CD14-positive monocyte (primary cell): ENCODE results near the gene ACLY. TPM values are rescaled to one million over a fixed set of nuclear protein-coding genes. Genes with fewer than 3 reads are reported as not detected.

ENCODE experiments used
- DNase-seq, 3 donors: peaks; one replicate each; pipeline ENCODE4 v3.0.0-alpha.2; 2011 to 2022
- H2AFZ ChIP-seq: 2 replicates; pipeline ENCODE4 v1.6.0; 2012; ENCODE audit warnings: mild to moderate bottlenecking, low read depth, low read length, inconsistent platforms; ENCODE audit not compliant: insufficient read depth, poor library complexity, severe bottlenecking
- H3K27ac ChIP-seq, 2 donors: 1 replicate in 1 of 2; 2 replicates in 1 of 2; pipeline ENCODE4 v1.5.1; 2012 to 2013; ENCODE audit warnings: low read length in 2 of 2, control low read depth in 1 of 2, inconsistent platforms in 1 of 2, low read depth in 1 of 2, mild to moderate bottlenecking in 1 of 2
- H3K27me3 ChIP-seq, 2 donors: one replicate each; pipeline versions ENCODE4 v1.6.0 to v1.6.1; 2011 to 2013; ENCODE audit warnings: low read length in 2 of 2; ENCODE audit not compliant: control insufficient read depth in 2 of 2, insufficient read depth in 2 of 2
- H3K36me3 ChIP-seq, 2 donors: replicated peaks in 1 of 2; 1 replicate in 1 of 2; 2 replicates in 1 of 2; pipeline versions ENCODE4 v1.5.1 to v1.6.1; 2012 to 2013; ENCODE audit warnings: low read length in 2 of 2, control low read depth in 1 of 2, inconsistent platforms in 1 of 2, mild to moderate bottlenecking in 1 of 2; ENCODE audit not compliant: insufficient read depth in 2 of 2, control insufficient read depth in 1 of 2
- H3K4me1 ChIP-seq, 2 donors: 1 replicate in 1 of 2; 2 replicates in 1 of 2; pipeline versions ENCODE4 v1.5.1 to v1.6.1; 2012 to 2013; ENCODE audit warnings: low read length in 2 of 2, control low read depth in 1 of 2, inconsistent platforms in 1 of 2, mild to moderate bottlenecking in 1 of 2, moderate library complexity in 1 of 2; ENCODE audit not compliant: insufficient read depth in 2 of 2, control insufficient read depth in 1 of 2
- H3K4me2 ChIP-seq: replicated peaks from 2 replicates; pipeline ENCODE3; 2012; ENCODE audit warnings: low read length, moderate library complexity, mild to moderate bottlenecking; ENCODE audit not compliant: poor library complexity, severe bottlenecking; ENCODE audit errors: extremely low read depth
- H3K4me3 ChIP-seq, 3 experiments: fragments of 200-600 bp in 1 of 3; sonication (generic) in 1 of 3; replicated peaks in 1 of 3; 1 replicate in 2 of 3; 2 replicates in 1 of 3; pipeline ENCODE4 v1.5.1; 2011 to 2013; ENCODE audit warnings: low read length in 3 of 3, mild to moderate bottlenecking in 3 of 3, control low read depth in 2 of 3, low read depth in 2 of 3, inconsistent platforms in 1 of 3, moderate library complexity in 1 of 3
- H3K79me2 ChIP-seq: 2 replicates; pipeline ENCODE4 v1.6.0; 2012; ENCODE audit warnings: mild to moderate bottlenecking, control low read depth, inconsistent platforms, low read length, moderate library complexity; ENCODE audit not compliant: insufficient read depth
- H3K9ac ChIP-seq: 2 replicates; pipeline ENCODE4 v1.6.0; 2017; ENCODE audit warnings: low read length, mild to moderate bottlenecking; ENCODE audit not compliant: insufficient read depth, poor library complexity, severe bottlenecking
- H3K9me3 ChIP-seq, 2 donors: replicated peaks in 1 of 2; 1 replicate in 1 of 2; 2 replicates in 1 of 2; pipeline versions ENCODE4 v1.5.1 to v1.6.1; 2012 to 2013; ENCODE audit warnings: low read length in 2 of 2, control low read depth in 1 of 2; ENCODE audit not compliant: control insufficient read depth in 1 of 2, insufficient read depth in 1 of 2
- H4K20me1 ChIP-seq: 2 replicates; pipeline ENCODE4 v1.6.0; 2012; ENCODE audit warnings: mild to moderate bottlenecking, low read length, control low read depth, moderate library complexity; ENCODE audit not compliant: insufficient read depth
- H3K27ac Mint-ChIP-seq, 7 donors: one replicate each; pipeline ENCODE4 v1.8.0; 2020; ENCODE audit warnings: mild to moderate bottlenecking in 7 of 7, mixed read lengths in 7 of 7, moderate library complexity in 6 of 7, inconsistent platforms in 2 of 7
- H3K27me3 Mint-ChIP-seq, 3 donors: one replicate each; pipeline ENCODE4 v1.8.0; 2021 to 2022; ENCODE audit warnings: low read depth in 3 of 3, mild to moderate bottlenecking in 3 of 3, mixed read lengths in 3 of 3, moderate library complexity in 3 of 3, inconsistent platforms in 1 of 3
- H3K36me3 Mint-ChIP-seq, 2 donors: one replicate each; pipeline ENCODE4 v1.8.0; 2020; ENCODE audit warnings: mixed read lengths in 2 of 2, inconsistent platforms in 1 of 2, mild to moderate bottlenecking in 1 of 2
- H3K4me1 Mint-ChIP-seq: one replicate; pipeline ENCODE4 v1.8.0; 2020; ENCODE audit warnings: mild to moderate bottlenecking, mixed read lengths
- H3K4me3 Mint-ChIP-seq, 2 donors: one replicate each; pipeline ENCODE4 v1.8.0; 2020; ENCODE audit warnings: mild to moderate bottlenecking in 2 of 2, mixed read lengths in 2 of 2, moderate library complexity in 1 of 2
- H3K9me3 Mint-ChIP-seq, 7 donors: one replicate each; pipeline ENCODE4 v1.8.0; 2020 to 2022; ENCODE audit warnings: mixed read lengths in 7 of 7, mild to moderate bottlenecking in 6 of 7, moderate library complexity in 6 of 7, inconsistent platforms in 2 of 7
- WGBS: methylation state at CpG from one replicate; pipeline ENCODE4 v1.1.5; 2013; ENCODE audit warnings: missing lambda C conversion rate; ENCODE audit not compliant: insufficient coverage; 5-methylcytosine and 5-hydroxymethylcytosine counted together
- intact Hi-C, 2 donors: fragments of 100-400 bp; cut with micrococcal nuclease; formaldehyde crosslinking; loops; one replicate each; pipeline versions ENCODE4 v1.15.0 to v1.15.1; 2023
- polyA plus RNA-seq, 3 donors: library from polyadenylated mRNA; depleted of rRNA in 1 of 3; unstranded in 2 of 3; stranded (reverse) in 1 of 3; fragments of 300-500 nt in 2 of 3; fragments of >200 nt in 1 of 3; fragmentation: Illumina TruSeq in 2 of 3; gene quantifications; 1 replicate in 2 of 3; 2 replicates in 1 of 3; pipeline ENCODE4 v1.2.3, GENCODE V29; 2012 to 2021
- TF ChIP-seq, protein P1 (sequence below): fragments of 200-600 bp; IDR thresholded peaks from one replicate; pipeline ENCODE4 v1.8.0; 2022; ENCODE audit warnings: antibody characterized with exemption, mild to moderate bottlenecking

The ACLY gene
- polyA plus RNA-seq, 3 donors, result 41.0 to 48.3 (median 45.1) TPM

DNA sequence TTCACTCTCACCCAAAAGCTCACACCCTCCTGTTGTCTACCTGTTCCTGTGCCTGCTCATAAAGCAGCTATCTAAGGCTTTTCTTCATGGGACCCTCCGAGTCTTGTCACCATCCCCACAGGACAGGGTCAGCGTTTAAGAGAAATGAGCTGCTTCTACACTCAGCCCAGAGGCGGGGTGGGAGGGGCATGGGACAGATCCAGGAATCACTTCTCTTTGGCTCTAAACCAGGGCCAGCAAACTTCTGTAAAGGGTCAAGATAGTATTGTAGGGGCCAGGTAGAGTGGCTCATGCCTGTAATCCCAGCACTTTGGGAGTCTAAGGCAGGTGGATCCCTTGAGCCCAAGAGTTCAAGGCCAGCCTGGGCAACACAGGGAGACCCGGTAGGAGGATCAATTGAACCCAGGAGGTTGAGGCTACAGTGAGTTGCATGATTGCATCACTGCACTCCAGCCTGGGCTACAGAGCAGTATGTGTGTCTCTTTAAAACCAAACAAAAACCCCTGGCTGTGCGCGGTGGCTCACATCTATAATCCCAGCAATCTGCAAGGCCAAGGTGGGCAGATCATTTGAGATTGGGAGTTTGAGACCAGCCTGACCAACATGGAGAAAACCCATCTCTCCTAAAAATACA, 30.3 kb downstream of the ACLY start:
- no peaks in the 10 kb centered on the region for H3K4me1 ChIP-seq
- no peak overlapping the region for H3K9ac ChIP-seq
- intact Hi-C loops, result no loop called here
- no peaks in the 10 kb centered on the region for H3K9me3 ChIP-seq
- H3K4me2 ChIP-seq, result no peak overlapping the region
- Mint-ChIP-seq H3K36me3 (peaks cover 74 to 98% of the 10 kb centered on the region in 2 donors), H3K4me1 (no peaks in the 10 kb centered on the region), H3K4me3 (no peak overlapping the region), H3K27ac (no peak overlapping the region), H3K27me3 (peaks cover 0 to 3% (median 0%) of the 10 kb centered on the region in 3 donors), H3K9me3 (no peaks in the 10 kb centered on the region)
- H3K79me2 ChIP-seq, result no peaks in the 10 kb centered on the region
- H3K27me3 ChIP-seq, result no peaks in the 10 kb centered on the region
- peaks cover 85 to 95% of the 10 kb centered on the region in 2 donors for H3K36me3 ChIP-seq
- DNase-seq, result no peak
- H4K20me1 ChIP-seq, result no peaks in the 10 kb centered on the region
- WGBS, result 60% methylated on average over 4 of the region's 6 CpGs
- TF ChIP-seq, protein P1, sequence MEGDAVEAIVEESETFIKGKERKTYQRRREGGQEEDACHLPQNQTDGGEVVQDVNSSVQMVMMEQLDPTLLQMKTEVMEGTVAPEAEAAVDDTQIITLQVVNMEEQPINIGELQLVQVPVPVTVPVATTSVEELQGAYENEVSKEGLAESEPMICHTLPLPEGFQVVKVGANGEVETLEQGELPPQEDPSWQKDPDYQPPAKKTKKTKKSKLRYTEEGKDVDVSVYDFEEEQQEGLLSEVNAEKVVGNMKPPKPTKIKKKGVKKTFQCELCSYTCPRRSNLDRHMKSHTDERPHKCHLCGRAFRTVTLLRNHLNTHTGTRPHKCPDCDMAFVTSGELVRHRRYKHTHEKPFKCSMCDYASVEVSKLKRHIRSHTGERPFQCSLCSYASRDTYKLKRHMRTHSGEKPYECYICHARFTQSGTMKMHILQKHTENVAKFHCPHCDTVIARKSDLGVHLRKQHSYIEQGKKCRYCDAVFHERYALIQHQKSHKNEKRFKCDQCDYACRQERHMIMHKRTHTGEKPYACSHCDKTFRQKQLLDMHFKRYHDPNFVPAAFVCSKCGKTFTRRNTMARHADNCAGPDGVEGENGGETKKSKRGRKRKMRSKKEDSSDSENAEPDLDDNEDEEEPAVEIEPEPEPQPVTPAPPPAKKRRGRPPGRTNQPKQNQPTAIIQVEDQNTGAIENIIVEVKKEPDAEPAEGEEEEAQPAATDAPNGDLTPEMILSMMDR, result no peak
- H2AFZ ChIP-seq, result no peak overlapping the region
- no peak overlapping the region for H3K4me3 ChIP-seq
- no peak overlapping the region for H3K27ac ChIP-seq

DNA sequence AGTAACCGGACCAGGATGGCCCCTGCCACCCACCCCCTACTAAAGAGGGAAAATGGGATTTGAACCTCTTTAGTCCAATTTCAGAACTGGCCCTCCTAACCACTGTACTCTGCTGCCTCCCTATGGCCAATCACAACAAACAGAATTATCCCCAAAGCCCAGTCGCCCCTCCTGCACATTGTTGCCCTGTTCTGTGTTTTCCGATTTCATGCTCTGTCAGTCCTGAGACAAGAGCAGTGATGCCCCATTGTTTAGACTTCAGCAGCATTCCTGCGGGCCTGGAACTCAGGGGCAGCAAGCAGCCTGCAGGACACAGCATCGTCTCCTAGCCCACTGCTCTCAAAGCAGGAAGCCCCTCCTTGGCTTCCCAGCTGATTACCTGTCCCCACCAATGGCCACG, 33.0 kb downstream of the ACLY start:
- DNase-seq, result no peak
- Histone ChIP-seq H3K27ac (no peak overlapping the region), H3K27me3 (no peaks in the 10 kb centered on the region), H3K36me3 (peaks cover 80 to 94% of the 10 kb centered on the region in 2 donors), H3K9me3 (no peaks in the 10 kb centered on the region), H4K20me1 (peaks cover 3% of the 10 kb centered on the region), H3K9ac (no peak overlapping the region), H3K4me3 (no peak overlapping the region), H3K79me2 (no peaks in the 10 kb centered on the region), H3K4me2 (no peak overlapping the region), H2AFZ (no peak overlapping the region), H3K4me1 (no peaks in the 10 kb centered on the region)
- H3K4me3 Mint-ChIP-seq, result no peak overlapping the region
- intact Hi-C loops, result no loop called here
- no peak overlapping the region for H3K27ac Mint-ChIP-seq
- H3K27me3 Mint-ChIP-seq, result peaks cover 0 to 2% (median 0%) of the 10 kb centered on the region in 3 donors
- peaks cover 0 to 3% (median 0%) of the 10 kb centered on the region in 7 donors for H3K9me3 Mint-ChIP-seq
- no peaks in the 10 kb centered on the region for H3K4me1 Mint-ChIP-seq
- WGBS, result 98% methylated on average over 5 of the region's 6 CpGs
- peaks cover 74 to 97% of the 10 kb centered on the region in 2 donors for H3K36me3 Mint-ChIP-seq
- TF ChIP-seq, protein P1, result no peak
